ENCODE data around the gene AGTPBP1. TPM values are rescaled to one million over a fixed set of nuclear protein-coding genes. Genes with fewer than 3 reads are reported as not detected.

The AGTPBP1 gene
- total and polyA plus RNA-seq, 2 experiments from 2014 or later = 31.4 to 58.0 TPM

DNA sequence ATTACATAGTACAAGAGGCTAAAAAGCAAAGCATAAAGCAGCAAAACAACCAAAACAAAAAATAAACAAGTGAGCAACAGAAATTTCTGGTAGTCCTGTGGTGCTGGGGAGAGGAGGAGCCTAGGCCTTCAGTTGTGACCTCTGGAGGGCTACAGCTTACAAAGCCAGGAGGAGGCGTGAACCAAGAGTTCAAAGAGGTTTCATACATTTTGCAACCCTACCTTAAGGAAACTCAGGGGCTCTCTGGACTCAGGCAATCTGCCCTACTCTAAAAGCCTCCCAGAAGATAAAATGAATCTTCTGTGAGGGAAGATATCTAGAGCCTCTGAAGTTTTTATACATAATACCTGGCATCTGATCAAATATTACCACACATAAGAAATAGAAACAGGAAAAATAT, 187.4 kb downstream of the AGTPBP1 start:
- Histone ChIP-seq H3F3A (replicated peaks; ENCODE audit: low read depth) (no peaks in the 10 kb centered on the region), H3K9me2 (ENCODE audit: insufficient read depth) (no peaks in the 10 kb centered on the region), H3K27me3 (ENCODE audit: insufficient read depth) (no peaks in the 10 kb centered on the region), H3K36me3 (ENCODE audit: insufficient read depth) (no peaks in the 10 kb centered on the region), H3K4me1 (ENCODE audit: insufficient read depth) (peaks cover 10% of the 10 kb centered on the region; the same call in 1 of the 2 replicates), H2AFZ (no peak overlapping the region), H4K20me1 (replicated peaks; ENCODE audit: insufficient read depth) (no peaks in the 10 kb centered on the region), H3K4me2 (no peak overlapping the region), H3K79me2 (replicated peaks; ENCODE audit: insufficient read depth) (peaks cover 3% of the 10 kb centered on the region; the same call in 1 of the 2 replicates), H3K4me3 (no peak overlapping the region), H3K27ac (ENCODE audit: low read depth) (no peak overlapping the region)
- Mint-ChIP-seq H3K4me1 (peaks cover 11% of the 10 kb centered on the region; the same call in 2 of the 3 replicates), H3K27me3 (ENCODE audit: insufficient read depth, low read depth, poor library complexity) (no peaks in the 10 kb centered on the region), H3K9me3 (no peaks in the 10 kb centered on the region), H3K27ac (no peak overlapping the region), H3K36me3 (ENCODE audit: low read depth) (no peaks in the 10 kb centered on the region), H3K4me3 (no peak overlapping the region)
- TF ChIP-seq POLR2AphosphoS5 (IDR thresholded peaks at IDR 0.05; ENCODE audit: low read depth) (no peak), STAT1 (IDR thresholded peaks at IDR 0.05; ENCODE audit: unreplicated experiment) (no peak), NANOG (IDR thresholded peaks at IDR 0.05; ENCODE audit: borderline replicate concordance) (no peak), ZNF331 (CRISPR knock-in tag; IDR thresholded peaks at IDR 0.05; ENCODE audit: low read depth) (no peak), EZH2phosphoT487 (IDR thresholded peaks at IDR 0.05; ENCODE audit: unreplicated experiment) (no peak)
- ATAC-seq (peak; percentile 75), DNase-seq (ENCODE audit: low spot score) (peak; percentile 18)

DNA sequence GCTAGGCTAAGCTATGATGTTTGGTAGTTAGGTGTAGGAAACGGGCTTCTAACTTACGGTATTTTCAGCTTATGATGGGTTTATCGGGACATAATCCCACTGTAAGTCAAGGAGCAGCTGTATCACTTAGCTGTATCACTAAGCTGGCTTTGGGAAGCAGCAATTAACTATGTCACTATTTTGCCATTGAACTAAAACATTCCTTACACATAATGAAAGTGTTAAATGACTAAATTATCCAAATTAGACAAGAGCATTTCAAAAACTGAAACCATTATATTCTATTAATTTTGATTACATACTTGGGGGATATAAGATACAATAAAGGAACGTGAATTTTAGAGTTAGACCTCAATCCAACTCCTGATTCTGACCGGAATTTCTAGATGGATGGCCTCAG, 188.3 kb downstream of the AGTPBP1 start:
- Histone ChIP-seq H3K4me3 (no peak overlapping the region), H3K27me3 (ENCODE audit: insufficient read depth) (no peaks in the 10 kb centered on the region), H3F3A (replicated peaks; ENCODE audit: low read depth) (no peaks in the 10 kb centered on the region), H2AFZ (no peak overlapping the region), H3K4me2 (no peak overlapping the region), H3K36me3 (ENCODE audit: insufficient read depth) (no peaks in the 10 kb centered on the region), H3K27ac (ENCODE audit: low read depth) (no peak overlapping the region), H3K4me1 (ENCODE audit: insufficient read depth) (peaks cover 10% of the 10 kb centered on the region; the same call in 1 of the 2 replicates), H3K9me2 (ENCODE audit: insufficient read depth) (no peaks in the 10 kb centered on the region), H4K20me1 (replicated peaks; ENCODE audit: insufficient read depth) (no peaks in the 10 kb centered on the region), H3K79me2 (replicated peaks; ENCODE audit: insufficient read depth) (peaks cover 3% of the 10 kb centered on the region; the same call in 1 of the 2 replicates)
- no peak overlapping the region for H3K4me3 Mint-ChIP-seq
- no peaks in the 10 kb centered on the region for H3K36me3 Mint-ChIP-seq (ENCODE audit: low read depth)
- ATAC-seq (no peak), DNase-seq (ENCODE audit: low spot score) (no peak)
- no peaks in the 10 kb centered on the region for H3K27me3 Mint-ChIP-seq (ENCODE audit: insufficient read depth, low read depth, poor library complexity)
- peaks cover 11% of the 10 kb centered on the region; the same call in 2 of the 3 replicates for H3K4me1 Mint-ChIP-seq
- no peak for TF ChIP-seq JUNB (IDR thresholded peaks at IDR 0.05; ENCODE audit: unreplicated experiment)
- TF ChIP-seq ZNF114 (CRISPR knock-in tag; IDR thresholded peaks at IDR 0.05) = no peak
- no peak for TF ChIP-seq ZNF331 (CRISPR knock-in tag; IDR thresholded peaks at IDR 0.05; ENCODE audit: low read depth)
- no peak for TF ChIP-seq STAT1 (IDR thresholded peaks at IDR 0.05; ENCODE audit: unreplicated experiment)
- TF ChIP-seq, protein P1, sequence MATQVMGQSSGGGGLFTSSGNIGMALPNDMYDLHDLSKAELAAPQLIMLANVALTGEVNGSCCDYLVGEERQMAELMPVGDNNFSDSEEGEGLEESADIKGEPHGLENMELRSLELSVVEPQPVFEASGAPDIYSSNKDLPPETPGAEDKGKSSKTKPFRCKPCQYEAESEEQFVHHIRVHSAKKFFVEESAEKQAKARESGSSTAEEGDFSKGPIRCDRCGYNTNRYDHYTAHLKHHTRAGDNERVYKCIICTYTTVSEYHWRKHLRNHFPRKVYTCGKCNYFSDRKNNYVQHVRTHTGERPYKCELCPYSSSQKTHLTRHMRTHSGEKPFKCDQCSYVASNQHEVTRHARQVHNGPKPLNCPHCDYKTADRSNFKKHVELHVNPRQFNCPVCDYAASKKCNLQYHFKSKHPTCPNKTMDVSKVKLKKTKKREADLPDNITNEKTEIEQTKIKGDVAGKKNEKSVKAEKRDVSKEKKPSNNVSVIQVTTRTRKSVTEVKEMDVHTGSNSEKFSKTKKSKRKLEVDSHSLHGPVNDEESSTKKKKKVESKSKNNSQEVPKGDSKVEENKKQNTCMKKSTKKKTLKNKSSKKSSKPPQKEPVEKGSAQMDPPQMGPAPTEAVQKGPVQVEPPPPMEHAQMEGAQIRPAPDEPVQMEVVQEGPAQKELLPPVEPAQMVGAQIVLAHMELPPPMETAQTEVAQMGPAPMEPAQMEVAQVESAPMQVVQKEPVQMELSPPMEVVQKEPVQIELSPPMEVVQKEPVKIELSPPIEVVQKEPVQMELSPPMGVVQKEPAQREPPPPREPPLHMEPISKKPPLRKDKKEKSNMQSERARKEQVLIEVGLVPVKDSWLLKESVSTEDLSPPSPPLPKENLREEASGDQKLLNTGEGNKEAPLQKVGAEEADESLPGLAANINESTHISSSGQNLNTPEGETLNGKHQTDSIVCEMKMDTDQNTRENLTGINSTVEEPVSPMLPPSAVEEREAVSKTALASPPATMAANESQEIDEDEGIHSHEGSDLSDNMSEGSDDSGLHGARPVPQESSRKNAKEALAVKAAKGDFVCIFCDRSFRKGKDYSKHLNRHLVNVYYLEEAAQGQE (IDR thresholded peaks at IDR 0.05; ENCODE audit: unreplicated experiment) = no peak
- no peak overlapping the region for H3K27ac Mint-ChIP-seq
- no peaks in the 10 kb centered on the region for H3K9me3 Mint-ChIP-seq
